PC-3 (cell line): ENCODE results near the gene TEKT3. TPM values are rescaled to one million over a fixed set of nuclear protein-coding genes. Genes with fewer than 3 reads are reported as not detected.

Source experiments
- ATAC-seq: fragments of 200-7000 bp; cut with Tn5 transposase; 2 replicates; pipeline ENCODE4 v1.9.1; 2020; ENCODE audit warnings: mild to moderate bottlenecking, moderate library complexity
- BruUV-seq: library from RNA; stranded (reverse); fragments of 400-500 nt; replicated peaks from 2 replicates; lab custom pipeline; 2021; lab: Mats Ljungman, UMichigan
- CTCF ChIA-PET: fragments of 300-600 bp; sonication (Branson Sonifier 250); formaldehyde crosslinking; loops from one replicate; lab custom pipeline; 2022; ENCODE audit warnings: antibody characterized with exemption; lab: Charles Lee
- POLR2A ChIA-PET: fragments of 300-600 bp; sonication (Branson Sonifier 250); formaldehyde crosslinking; loops from one replicate; lab custom pipeline; 2022; ENCODE audit warnings: antibody characterized with exemption; ENCODE audit not compliant: unreplicated experiment; lab: Charles Lee
- DNase-seq: peaks from one replicate; pipeline ENCODE4 v3.0.0-alpha.2; 2015
- H2AFZ ChIP-seq: fragments of 300-600 bp; sonication (generic); 2 replicates; pipeline ENCODE4 v1.6.0; 2016; ENCODE audit warnings: antibody characterized with exemption, low read length
- H3F3A ChIP-seq: fragments of 300-600 bp; sonication (generic); one replicate; pipeline ENCODE4 v1.6.0; 2017; ENCODE audit warnings: antibody characterized with exemption, low read length, control low read depth, mild to moderate bottlenecking; ENCODE audit not compliant: unreplicated experiment
- H3K27ac ChIP-seq: fragments of 300-600 bp; sonication (generic); 2 replicates; pipeline ENCODE4 v1.5.1; 2016; ENCODE audit warnings: mild to moderate bottlenecking, low read length
- H3K27me3 ChIP-seq: fragments of 300-600 bp; sonication (generic); 2 replicates; pipeline ENCODE4 v1.6.1; 2016; ENCODE audit warnings: low read length, mixed read lengths
- H3K36me3 ChIP-seq: fragments of 300-600 bp; sonication (generic); 2 replicates; pipeline ENCODE4 v1.6.1; 2016; ENCODE audit warnings: low read depth, mixed run types, low read length, mixed read lengths
- H3K4me1 ChIP-seq: fragments of 300-600 bp; sonication (generic); 2 replicates; pipeline ENCODE4 v1.5.1; 2016; ENCODE audit warnings: low read length; ENCODE audit not compliant: insufficient read depth
- H3K4me2 ChIP-seq: fragments of 300-600 bp; sonication (generic); 2 replicates; pipeline ENCODE4 v1.6.0; 2016; ENCODE audit warnings: low read length
- H3K4me3 ChIP-seq: fragments of 300-600 bp; sonication (generic); 2 replicates; pipeline ENCODE4 v1.5.1; 2016; ENCODE audit warnings: mild to moderate bottlenecking, low read length, mixed read lengths
- H3K79me2 ChIP-seq: fragments of 300-600 bp; sonication (generic); 2 replicates; pipeline ENCODE4 v1.6.1; 2017; ENCODE audit warnings: low read length, mixed read lengths
- H3K9ac ChIP-seq: fragments of 300-600 bp; sonication (generic); 2 replicates; pipeline ENCODE4 v1.6.0; 2016; ENCODE audit warnings: mild to moderate bottlenecking, low read length
- H3K9me2 ChIP-seq: fragments of 300-600 bp; sonication (generic); replicated peaks from 2 replicates; pipeline ENCODE4 v1.6.1; 2016; ENCODE audit warnings: mixed run types, low read length, mixed read lengths
- H3K9me3 ChIP-seq: fragments of 300-600 bp; sonication (generic); 2 replicates; pipeline ENCODE4 v1.6.1; 2016; ENCODE audit warnings: low read length, mixed read lengths
- H4K20me1 ChIP-seq: fragments of 300-600 bp; sonication (generic); 2 replicates; pipeline ENCODE4 v1.6.1; 2016; ENCODE audit warnings: low read length, mixed read lengths
- EZH2 ChIP-seq: fragments of 300-600 bp; sonication (generic); IDR thresholded peaks from one replicate; pipeline ENCODE4 v1.6.1; 2017; ENCODE audit warnings: antibody characterized with exemption, mild to moderate bottlenecking, low read length; ENCODE audit not compliant: unreplicated experiment
- EZH2phosphoT487 ChIP-seq: fragments of 300-600 bp; sonication (generic); IDR thresholded peaks from 2 replicates; pipeline ENCODE4 v1.6.1; 2018; ENCODE audit warnings: mild to moderate bottlenecking, antibody characterized with exemption, low read length, borderline replicate concordance
- intact Hi-C: fragments of 100-400 bp; cut with micrococcal nuclease; formaldehyde crosslinking; loops from 2 replicates; pipeline ENCODE4 v1.9.0; 2023
- total RNA-seq: library from RNA; depleted of rRNA; stranded (reverse); fragments of >200 nt; gene quantifications from 2 replicates; pipeline ENCODE4 v1.2.3, GENCODE V29; 2014
- TF ChIP-seq, protein P1 (sequence below): fragments of 300-600 bp; sonication (generic); conservative IDR thresholded peaks from 2 replicates; pipeline ENCODE4 v1.5.1; 2017; ENCODE audit warnings: antibody characterized with exemption, low read depth, mild to moderate bottlenecking, low read length

Gene TEKT3
- total RNA-seq, 1 experiment from 2014 or later: not detected

DNA sequence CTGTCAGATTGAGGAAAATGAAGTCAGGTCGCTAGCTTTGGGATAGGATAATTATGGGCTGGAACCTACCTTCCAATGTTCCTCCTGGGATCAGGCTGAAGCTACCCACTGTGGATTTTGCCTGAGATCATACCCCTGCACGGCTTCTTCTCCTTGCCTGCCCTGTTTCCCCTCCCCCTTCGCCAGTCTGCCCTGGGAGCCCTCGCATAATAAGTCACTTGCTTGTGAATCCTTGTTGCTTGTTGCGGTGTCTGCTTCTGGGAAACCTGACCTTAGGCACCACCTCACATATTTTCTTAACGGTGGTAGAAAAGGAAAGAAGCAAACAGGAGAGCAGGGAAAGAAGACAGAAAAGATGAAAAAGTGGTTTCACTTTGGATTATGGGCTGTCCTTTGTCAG is 63.0 kb downstream of the TEKT3 start:
- H2AFZ ChIP-seq: peak overlapping the region; percentile 55
- ATAC-seq: peak; percentile 18
- CTCF ChIA-PET: interaction anchor here (0.5 to 1.0 kb wide), 2 partner anchors 16 to 21 kb away, joined by 3 to 5 read pairs; no protein-coding TSS in a partner anchor

DNA sequence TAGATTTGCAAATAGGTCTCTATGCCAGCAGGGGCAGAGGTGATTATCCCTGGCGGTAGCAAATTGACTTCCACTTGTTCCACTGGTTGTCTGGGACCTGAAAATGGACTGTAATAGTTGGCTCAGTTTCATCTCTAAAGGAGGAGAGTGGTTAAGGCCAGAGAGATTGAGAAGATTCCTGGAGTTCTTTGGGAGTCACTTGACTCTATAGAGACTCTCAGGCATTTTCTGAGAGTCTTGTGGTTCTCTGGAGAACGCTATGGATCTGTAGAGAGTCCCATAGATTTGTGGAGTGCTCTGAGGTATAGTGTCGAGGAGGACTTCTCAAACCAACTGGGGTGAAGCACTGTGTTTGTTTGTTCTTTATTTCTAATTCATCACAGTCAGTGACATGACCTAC is 67.4 kb downstream of the TEKT3 start:
- H3K79me2 ChIP-seq: no peaks in the 10 kb centered on the region
- CTCF ChIA-PET: no interaction called here
- peaks cover 9% of the 10 kb centered on the region for H3F3A ChIP-seq
- DNase-seq (no peak), ATAC-seq (no peak)
- no peak overlapping the region for H2AFZ ChIP-seq
- H3K27me3 ChIP-seq: no peaks in the 10 kb centered on the region
- peak overlapping the region; percentile 91 for H3K27ac ChIP-seq
- intact Hi-C loops: no loop called here
- peak overlapping the region; percentile 67 for H3K9ac ChIP-seq
- no TSS peak for BruUV-seq
- H3K36me3 ChIP-seq: no peaks in the 10 kb centered on the region
- H3K4me1 ChIP-seq: peaks cover 44% of the 10 kb centered on the region
- H3K4me2 ChIP-seq: no peak overlapping the region
- TF ChIP-seq EZH2phosphoT487 (no peak), EZH2 (no peak)
- TF ChIP-seq, protein P1, sequence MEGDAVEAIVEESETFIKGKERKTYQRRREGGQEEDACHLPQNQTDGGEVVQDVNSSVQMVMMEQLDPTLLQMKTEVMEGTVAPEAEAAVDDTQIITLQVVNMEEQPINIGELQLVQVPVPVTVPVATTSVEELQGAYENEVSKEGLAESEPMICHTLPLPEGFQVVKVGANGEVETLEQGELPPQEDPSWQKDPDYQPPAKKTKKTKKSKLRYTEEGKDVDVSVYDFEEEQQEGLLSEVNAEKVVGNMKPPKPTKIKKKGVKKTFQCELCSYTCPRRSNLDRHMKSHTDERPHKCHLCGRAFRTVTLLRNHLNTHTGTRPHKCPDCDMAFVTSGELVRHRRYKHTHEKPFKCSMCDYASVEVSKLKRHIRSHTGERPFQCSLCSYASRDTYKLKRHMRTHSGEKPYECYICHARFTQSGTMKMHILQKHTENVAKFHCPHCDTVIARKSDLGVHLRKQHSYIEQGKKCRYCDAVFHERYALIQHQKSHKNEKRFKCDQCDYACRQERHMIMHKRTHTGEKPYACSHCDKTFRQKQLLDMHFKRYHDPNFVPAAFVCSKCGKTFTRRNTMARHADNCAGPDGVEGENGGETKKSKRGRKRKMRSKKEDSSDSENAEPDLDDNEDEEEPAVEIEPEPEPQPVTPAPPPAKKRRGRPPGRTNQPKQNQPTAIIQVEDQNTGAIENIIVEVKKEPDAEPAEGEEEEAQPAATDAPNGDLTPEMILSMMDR: no peak
- H3K9me3 ChIP-seq: no peaks in the 10 kb centered on the region
- no peaks in the 10 kb centered on the region for H3K9me2 ChIP-seq
- POLR2A ChIA-PET: no interaction called here
- no peak overlapping the region for H3K4me3 ChIP-seq
- no peaks in the 10 kb centered on the region for H4K20me1 ChIP-seq

More for the DNA sequence above, 63.0 kb downstream of the TEKT3 start:
- Histone ChIP-seq H3K9me3 (no peaks in the 10 kb centered on the region), H4K20me1 (no peaks in the 10 kb centered on the region), H3K4me2 (peak overlapping the region; percentile 84), H3K79me2 (no peaks in the 10 kb centered on the region), H3K27me3 (no peaks in the 10 kb centered on the region), H3K36me3 (no peaks in the 10 kb centered on the region), H3F3A (peaks cover 8% of the 10 kb centered on the region), H3K9ac (peak overlapping the region; percentile 85), H3K4me3 (peak overlapping the region; percentile 57), H3K27ac (peak overlapping the region; percentile 96), H3K9me2 (no peaks in the 10 kb centered on the region), H3K4me1 (peaks cover 40% of the 10 kb centered on the region)
- TF ChIP-seq, protein P1: no peak
- TF ChIP-seq EZH2phosphoT487: no peak
- no peak for TF ChIP-seq EZH2
- peak; percentile 32 for DNase-seq
- no TSS peak for BruUV-seq
- intact Hi-C loops: no loop called here
- POLR2A ChIA-PET: no interaction called here

DNA sequence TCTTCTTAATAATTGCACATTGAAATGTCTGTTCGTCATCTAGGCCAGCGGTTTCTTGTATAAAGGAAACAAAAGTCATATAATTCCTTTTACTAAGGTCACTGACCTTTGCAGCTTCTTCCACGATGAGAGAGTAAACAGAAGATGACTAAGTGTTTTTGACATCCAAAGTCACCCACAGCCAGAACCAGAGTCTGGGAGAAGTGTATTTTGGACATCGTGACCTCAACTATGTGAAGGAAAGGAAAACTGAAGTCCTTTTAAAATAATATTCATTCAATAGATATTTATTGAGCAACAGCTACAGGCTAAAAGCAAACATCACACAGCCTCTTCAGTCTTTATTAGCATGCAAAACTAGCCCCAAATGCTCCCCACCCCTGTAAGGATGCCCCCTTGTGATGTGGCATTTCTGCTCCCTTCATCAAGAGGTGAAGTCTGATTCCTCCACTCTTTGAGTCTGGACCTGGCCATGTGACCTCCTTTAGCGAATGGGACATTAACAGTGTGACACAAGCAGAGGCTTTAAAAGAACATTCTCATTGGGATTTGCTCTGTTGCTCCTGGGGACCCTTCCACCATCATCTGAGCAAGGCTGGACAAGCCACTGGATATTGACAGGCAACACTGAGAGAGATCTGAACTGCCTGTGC is 68.1 kb downstream of the TEKT3 start:
- H3K27me3 ChIP-seq: no peaks in the 10 kb centered on the region
- peak overlapping the region; percentile 91 for H3K27ac ChIP-seq
- H3K9me3 ChIP-seq: no peaks in the 10 kb centered on the region
- POLR2A ChIA-PET: no interaction called here
- TF ChIP-seq EZH2 (no peak), EZH2phosphoT487 (no peak)
- TF ChIP-seq, protein P1: no peak
- CTCF ChIA-PET: interaction anchor here (0.6 to 1.0 kb wide), 2 partner anchors 11 to 104 kb away, joined by 3 read pairs; no protein-coding TSS in a partner anchor
- intact Hi-C loops: no loop called here
- peak overlapping the region; percentile 67 for H3K9ac ChIP-seq
- H3K9me2 ChIP-seq: no peaks in the 10 kb centered on the region
- no peaks in the 10 kb centered on the region for H4K20me1 ChIP-seq
- H3K36me3 ChIP-seq: no peaks in the 10 kb centered on the region
- H3K79me2 ChIP-seq: no peaks in the 10 kb centered on the region
- H3K4me2 ChIP-seq: peak overlapping the region; percentile 54
- H3K4me3 ChIP-seq: no peak overlapping the region
- ATAC-seq: peak; percentile 90
- BruUV-seq: no TSS peak
- H2AFZ ChIP-seq: no peak overlapping the region
- peaks cover 37% of the 10 kb centered on the region for H3K4me1 ChIP-seq
- H3F3A ChIP-seq: peaks cover 4% of the 10 kb centered on the region
- DNase-seq: peak; percentile 97
